ENCODE results near the gene SNW1. TPM values are rescaled to one million over a fixed set of nuclear protein-coding genes. Genes with fewer than 3 reads are reported as not detected.
"Not testable (repeated sequence)": the region's sequence is repeated elsewhere in the genome, so short reads cannot be mapped to it uniquely, and the experiment has no call there.

The SNW1 gene
- total RNA-seq, 1 experiment from 2014 or later, result 71.2 TPM

DNA sequence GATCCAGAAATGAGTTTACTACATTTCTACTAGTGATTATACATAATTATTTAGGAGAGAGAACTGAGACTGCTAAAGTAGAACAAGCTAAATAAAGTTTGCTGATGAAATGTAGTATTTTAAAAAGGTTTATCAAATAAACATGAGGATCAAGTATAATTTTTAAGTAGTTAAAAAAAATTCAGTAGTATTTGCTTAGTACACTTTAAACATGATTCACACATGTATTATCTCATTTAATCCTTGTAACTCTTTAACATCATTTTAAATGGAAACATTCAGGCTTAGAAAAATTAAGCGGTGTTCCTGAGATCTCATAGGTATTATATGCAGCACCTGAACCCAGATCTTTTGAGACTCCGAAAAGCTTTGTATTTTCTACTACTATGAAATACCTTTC, 8.7 kb downstream of the SNW1 start:
- no peak for DNase-seq (ENCODE audit: low spot score)

- not testable (repeated sequence) for DNase-seq (ENCODE audit: low spot score)
Observed at GRCh38 chr14:77747425-77747824, 13.5 kb downstream of the SNW1 start.

DNA sequence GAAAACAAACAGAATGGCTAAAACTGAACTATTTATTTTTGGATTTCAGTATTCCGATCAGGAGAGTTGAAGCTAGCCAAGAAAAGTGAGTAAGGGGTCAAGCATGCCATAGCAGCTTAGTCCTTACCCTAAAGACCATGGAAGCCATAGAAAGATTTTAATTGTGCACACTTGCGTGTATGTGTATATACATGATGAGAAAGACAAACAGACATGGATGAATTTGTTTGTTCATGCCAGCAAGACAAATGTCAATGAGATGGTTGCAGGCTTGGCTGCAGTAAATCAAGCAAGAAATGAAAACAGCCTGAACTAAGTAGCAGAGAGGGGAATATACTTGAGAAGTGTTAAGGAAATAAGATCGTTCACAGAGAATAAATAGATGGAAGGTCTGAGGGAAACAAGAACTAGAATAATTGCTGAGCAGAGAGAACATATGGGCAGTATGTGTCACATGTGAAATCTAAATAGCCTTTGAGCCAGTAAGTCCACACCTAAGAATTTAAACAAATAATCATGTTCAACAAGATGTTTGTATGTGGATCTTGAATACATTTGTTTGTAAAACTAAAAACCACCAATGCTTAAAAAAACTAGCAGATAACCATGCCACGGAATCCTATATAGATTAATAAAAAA, 14.8 kb downstream of the SNW1 start:
- no peak for DNase-seq (ENCODE audit: low spot score)

- DNase-seq (ENCODE audit: low spot score), result no peak
Observed at GRCh38 chr14:77741438-77741837, 19.5 kb downstream of the SNW1 start.

DNA sequence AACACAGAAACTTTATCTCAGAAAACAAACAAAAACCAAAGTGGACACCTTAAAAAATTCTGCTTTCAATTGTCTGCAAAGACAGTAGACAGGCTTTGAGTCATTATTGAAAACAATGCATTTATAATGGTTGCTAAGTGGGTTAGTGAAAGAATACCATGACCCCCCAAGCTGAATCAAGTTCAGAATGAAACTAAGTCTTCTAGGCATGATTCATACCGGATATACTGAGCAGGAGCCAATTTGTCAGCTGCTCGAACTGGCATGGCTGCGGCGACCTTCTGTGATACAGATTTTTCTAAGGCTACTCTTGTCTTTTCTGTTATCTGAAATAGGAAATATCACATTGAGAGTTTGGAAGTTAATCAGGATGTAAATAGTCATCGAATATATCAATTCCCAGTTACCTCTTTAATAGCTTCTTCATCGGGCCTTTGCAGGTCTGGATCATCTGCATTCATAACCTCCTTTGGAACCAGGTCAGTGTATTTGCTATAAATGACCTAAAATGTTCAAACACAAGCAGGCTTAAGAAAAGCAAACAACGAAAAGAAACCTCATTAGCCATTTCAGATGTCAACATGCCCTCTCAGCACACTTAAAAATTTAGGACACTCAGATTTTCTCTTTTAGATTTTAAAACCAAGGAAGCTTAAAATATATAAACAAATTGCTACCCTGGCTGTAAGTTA, 22.3 kb downstream of the SNW1 start:
- DNase-seq (ENCODE audit: low spot score), result no peak

GRCh38 chr14:77730976-77731497, 29.9 kb downstream of the SNW1 start:
- no peak for DNase-seq (ENCODE audit: low spot score)

GRCh38 chr14:77722301-77722700, 38.7 kb downstream of the SNW1 start:
- no peak for DNase-seq (ENCODE audit: low spot score)

DNA sequence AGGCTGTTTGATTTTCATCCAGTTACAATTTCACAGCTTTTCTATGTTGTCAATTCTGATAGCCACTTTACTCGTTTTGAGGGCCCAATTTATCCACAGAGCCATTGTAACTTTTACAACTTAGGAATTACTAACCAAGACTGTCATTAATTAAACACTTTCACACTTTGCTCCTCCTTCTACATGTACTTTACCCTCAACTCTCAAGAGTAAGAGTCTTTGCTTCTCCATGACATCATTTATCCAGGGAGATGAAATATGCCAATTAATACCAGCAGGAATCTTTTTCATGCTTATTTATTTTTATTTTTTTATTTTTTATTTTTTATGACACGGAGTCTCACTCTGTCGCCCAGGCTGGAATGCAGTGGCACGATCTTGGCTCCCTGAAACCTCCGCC, 39.5 kb downstream of the SNW1 start:
- no peak for DNase-seq (ENCODE audit: low spot score)

DNA sequence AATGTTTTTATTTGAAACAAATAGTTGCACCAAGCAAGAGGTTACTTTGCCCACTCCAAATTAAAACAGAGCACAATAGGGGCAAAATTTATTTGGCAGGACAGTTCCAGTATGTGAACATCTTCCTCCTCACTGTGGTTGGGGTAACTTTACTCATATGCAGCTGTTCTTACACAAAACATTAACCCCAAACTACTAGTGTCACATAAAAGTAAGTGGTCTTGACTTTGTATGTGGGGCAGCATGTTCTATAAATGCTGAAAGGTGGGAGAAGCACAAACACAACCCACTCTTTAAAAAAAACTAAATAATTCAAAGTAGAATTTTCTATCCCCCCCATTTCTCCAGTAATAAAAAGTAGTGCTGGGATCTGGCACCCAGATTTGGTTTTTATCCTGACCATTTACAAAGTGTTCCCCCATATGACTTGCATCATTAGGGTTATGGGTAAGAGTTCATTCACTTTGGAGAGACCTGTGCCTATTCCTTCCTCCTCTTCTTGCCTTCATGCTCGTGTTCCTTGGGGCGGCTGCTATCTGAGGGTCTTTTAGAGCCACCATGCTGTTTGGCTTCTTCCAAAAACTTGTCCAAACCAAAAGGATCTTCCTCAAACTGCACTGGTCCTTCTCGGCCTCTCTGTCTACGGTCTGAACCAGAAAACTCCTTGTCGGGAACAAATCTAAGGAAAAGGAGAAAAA, 43.2 kb downstream of the SNW1 start:
- DNase-seq (ENCODE audit: low spot score), result no peak

DNA sequence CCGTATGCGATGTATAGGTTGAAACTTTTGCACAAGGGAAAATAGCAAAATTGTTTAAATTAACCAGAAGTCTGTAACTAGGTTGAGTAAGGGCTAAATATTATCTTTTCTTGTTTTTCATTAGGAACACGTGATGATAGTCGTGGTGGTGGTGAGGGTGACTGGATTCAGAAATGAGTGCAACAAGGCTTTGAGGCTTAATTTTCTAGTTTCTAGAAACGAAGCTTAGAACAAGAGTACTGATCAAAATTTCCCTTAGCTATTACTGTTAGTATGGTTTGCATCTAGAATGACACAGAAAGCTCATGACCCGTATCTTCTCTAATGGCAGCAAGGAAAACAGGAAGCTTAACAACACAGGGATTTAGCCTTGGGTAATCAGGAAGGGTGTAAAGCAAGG, 46.0 kb downstream of the SNW1 start:
- no peak for DNase-seq (ENCODE audit: low spot score)

DNA sequence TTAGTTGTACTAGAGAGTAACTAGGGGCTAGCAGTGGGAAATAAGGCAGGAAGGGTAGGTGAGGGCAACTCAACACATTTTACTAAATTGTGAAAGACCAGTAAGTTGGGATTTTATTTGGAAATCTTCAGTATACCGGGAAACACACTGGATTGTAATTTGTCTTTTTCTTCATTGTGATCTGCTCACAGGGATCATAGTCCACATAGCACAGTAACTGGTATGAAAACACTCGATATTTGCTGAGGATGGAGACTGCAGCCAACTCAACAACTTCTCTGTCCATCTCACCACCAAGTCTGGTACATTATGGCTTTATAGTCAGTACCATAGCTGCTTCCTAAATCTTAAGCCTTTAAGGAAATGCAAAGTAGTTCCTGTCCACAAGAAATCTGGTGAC, 50.6 kb downstream of the SNW1 start:
- no peak for DNase-seq (ENCODE audit: low spot score)

GRCh38 chr14:77709412-77709811, 51.5 kb downstream of the SNW1 start:
- DNase-seq (ENCODE audit: low spot score), result no peak

- no peak for DNase-seq (ENCODE audit: low spot score)
Observed at GRCh38 chr14:77708749-77709148, 52.2 kb downstream of the SNW1 start.

GRCh38 chr14:77707724-77708408, 53.1 kb downstream of the SNW1 start, which contains the start of the genes ALKBH1 and SLIRP:
Gene ALKBH1 (minus strand): TSS chr14:77708023. CDS start chr14:77708004, 19 bp downstream.
Gene SLIRP (plus strand): TSS chr14:77708103. CDS start chr14:77708112, 9 bp downstream.
- DNase-seq (ENCODE audit: low spot score), result peak; percentile 63

GRCh38 chr14:77707355-77707723, 53.6 kb downstream of the SNW1 start:
- DNase-seq (ENCODE audit: low spot score), result peak; percentile 6

- DNase-seq (ENCODE audit: low spot score), result no peak
Observed at GRCh38 chr14:77691259-77691658, 69.7 kb downstream of the SNW1 start.

GRCh38 chr14:77682158-77682553, 78.8 kb downstream of the SNW1 start:
- DNase-seq (ENCODE audit: low spot score), result peak; percentile 26

DNA sequence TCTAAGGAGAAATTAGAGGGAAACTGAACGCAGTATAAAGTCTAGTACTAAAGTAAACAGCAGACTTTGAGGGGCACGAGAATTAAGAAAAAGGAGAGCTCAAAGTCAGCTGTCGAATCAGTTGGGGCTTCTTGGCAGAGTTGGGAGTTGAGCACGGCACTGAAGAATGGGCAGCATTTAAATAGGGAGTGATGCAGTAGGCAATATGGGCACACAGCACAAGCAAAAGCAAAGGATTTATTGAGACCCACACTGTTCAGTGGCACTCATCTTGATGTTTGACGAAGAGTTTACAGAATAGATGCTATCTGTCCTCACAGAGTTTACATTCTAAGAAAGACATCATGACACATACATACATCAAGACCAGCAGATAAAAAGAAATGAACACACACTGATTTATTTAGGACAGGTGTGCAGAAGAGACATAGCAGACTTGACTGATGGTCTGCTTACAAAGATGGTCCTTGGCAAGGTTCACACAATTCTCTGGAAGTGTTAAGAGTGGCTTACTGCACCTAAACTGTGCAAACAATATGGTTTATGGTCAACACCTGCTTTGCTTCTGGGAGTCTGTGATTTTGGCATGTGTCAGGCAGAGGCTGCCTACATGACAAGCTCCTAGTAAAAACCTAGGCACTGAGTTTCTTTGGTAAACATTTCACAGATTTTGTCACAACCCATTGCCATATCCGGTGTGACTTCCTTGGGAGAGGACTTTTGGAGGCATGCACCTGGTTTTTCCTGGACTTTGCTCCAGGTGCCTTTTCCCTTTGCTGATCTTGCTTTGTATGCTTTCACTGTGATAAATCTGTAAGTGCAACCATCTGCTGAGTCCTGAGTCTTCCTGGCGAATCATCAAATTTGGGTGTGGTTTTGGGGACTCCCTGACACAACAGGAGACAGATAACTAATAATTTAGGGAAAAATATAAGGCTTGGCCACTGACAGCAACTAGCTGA, 79.5 kb downstream of the SNW1 start:
- DNase-seq (ENCODE audit: low spot score), result no peak

GRCh38 chr14:77674931-77675330, 86.0 kb downstream of the SNW1 start:
- DNase-seq (ENCODE audit: low spot score), result no peak

DNA sequence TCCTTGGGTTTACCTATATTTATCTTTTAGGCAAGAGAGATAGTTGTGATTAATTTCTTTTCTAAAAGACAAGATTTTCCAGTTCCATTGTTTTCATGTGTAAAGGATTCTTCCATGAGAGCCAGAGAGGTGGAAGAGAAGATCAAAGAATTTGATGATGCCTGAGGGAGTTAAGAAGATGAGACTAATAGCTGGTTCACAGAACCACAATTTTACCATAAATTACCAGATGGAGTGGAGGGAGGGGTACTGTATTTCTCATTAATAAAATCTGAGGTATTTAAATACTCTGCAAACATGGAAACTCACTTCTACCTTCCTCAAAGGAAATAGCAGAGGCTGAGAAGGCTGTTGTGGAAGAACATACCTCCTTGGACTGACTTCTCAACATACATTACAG, 87.8 kb downstream of the SNW1 start:
- no peak for DNase-seq (ENCODE audit: low spot score)

Measured in H4 (cell line).